ENCODE data around the gene NAP1L4.

The NAP1L4 gene

DNA sequence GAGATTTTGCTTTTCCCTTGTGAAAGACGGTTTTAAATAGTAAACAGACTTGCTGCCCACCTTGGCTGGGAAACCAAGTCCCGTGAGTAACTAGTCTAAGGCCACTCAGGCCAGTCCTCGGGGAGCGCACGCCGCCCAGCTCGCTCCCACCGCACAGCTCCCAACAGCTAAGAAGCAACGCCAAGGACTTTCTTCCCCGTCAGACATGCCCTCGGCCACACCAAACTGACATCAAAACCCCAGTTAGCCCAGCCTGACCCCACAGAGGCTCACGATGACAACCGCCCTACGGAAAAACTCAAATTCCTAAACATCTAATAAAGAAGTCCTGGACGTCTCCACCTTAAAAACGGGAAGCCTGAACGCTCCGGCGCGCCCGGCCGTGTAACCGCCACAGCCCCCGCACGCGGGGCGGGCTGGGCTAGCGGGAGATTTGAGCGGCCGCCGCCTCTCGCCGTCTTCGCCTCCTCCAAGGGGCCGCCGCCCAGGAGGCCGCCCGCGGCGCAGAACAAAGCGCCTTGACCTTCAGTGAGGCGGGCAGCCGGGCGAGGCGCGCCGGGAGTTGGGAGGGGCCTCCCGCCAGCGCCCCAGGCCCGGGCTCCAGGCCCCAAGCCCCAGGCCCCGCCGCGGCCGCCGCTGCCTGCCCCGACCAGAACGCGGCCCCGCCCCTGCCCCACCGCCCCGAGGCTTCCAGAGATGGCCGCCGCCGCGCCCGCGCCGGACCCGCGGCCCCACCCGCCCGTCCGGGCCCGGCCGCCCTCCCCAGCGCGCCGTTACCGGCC, 486 bp downstream of the NAP1L4 start:
- no peak for FAIRE-seq

DNA sequence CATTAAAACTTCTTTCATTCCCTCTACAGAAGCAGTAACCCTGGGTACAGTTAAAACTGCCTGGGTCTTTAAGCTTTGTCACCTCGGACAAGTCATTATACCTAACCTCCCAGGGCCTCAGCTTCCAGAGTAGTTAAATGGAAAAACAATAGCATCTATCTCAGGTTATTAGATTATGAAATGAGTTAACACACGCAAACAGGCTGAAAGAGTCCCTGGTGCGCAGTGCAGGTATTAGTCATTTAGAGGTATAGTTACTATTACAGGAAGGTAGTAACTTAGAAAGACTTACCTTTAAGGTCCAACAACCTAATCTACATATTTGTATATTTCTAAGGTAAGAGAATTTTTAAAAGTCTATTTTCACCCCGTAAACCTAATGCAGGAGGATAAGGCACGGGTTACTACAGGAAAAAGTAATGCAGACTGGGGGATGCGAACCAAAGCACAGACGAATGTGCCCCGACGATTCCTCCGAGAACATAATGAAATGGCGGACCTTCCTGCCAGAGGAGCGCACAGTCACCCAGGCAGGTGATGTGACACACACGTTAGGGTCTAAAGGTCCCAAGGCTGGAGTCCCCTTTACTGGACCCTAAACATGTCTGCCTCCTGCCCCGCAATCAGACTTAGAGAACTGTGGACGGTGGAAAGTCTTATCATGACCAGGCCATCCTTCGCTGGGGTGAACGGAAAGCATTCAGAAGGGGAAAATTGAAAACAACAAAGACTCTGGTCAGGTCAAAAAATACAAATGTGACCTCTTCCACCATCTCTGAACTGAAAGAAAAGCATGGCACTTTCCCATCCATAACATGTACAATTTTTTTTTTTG, 1.3 kb downstream of the NAP1L4 start:
- FAIRE-seq: no peak

DNA sequence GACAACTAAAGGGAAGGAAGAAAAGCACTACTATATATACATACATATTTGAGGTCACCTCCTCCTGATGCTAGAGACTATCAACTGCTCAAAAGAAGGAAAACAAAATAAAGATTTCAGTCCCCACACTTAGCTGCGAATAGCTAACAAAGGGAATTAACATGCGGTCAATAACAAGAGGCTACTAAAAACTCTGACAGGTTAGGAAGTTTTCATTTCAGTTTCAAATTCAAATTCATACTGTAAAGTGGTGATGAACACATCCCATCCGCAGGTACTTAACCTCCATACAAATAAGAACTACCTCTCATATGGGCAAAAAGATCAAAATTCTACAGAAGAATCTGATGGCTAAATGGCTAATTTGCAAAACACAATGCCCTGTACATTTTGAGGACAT, 2.6 kb downstream of the NAP1L4 start:
- no peak for FAIRE-seq

DNA sequence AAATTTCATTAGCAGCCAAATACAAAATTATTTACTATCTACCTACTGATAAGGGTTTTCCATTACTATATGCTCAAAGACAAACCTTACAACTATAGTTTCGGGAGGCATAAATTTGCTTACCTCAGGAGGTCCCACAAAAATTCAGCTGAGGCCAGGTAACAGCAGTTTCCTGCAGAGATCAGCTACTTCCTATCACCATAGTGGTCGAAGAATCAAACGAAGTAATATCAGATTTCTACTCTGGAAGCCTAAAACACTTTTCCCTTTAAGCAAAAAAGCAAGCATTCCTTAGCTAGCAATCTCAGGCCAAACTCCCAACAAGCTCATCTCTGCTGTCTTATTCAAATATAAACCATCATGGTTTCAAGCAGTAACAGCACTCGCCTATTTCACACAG, 3.1 kb downstream of the NAP1L4 start:
- FAIRE-seq: no peak

DNA sequence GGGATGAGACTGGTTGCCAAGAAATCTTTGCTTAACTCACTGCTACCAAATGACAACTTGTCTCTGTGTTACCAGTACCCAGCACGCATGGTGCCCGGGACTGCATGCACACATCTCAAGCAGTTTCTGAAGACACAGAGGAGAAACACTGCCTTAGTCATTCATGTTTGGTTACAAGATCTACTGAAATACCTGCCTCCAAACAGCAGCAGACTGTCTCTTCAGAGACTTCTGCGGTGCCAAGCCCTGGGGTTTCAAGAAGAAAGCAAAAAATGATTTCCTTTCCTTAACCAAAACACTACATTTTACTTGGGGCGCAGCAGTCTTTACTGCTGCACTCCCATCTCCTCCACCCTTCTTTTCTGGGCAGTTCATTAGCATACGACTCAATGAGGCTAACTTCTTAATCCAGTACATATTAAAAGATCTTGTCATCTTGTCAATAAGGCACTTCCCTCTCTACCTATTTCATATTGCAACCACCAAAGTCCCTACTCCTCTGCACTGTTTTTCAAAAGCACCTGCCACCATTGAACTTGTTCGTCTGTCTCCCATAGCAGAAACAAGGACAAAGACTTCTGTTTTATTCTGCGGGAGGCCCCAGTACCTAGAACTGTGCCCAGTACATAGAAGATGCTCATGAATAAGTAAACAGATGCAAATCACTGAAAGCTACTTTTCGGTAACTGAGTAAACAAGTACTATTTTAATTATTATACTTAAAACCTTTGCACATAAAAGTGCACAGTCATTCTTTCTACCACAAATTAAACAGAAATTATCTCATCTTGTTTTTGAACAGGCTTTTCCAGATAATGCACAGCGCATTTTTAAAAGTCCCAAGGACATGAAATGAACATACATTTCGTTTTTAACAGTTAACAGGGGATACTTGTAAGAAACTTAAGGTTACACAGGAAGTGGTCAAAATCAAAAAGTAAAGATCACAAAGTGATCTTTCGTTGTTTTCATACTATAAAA, 4.0 kb downstream of the NAP1L4 start:
- no peak for FAIRE-seq

DNA sequence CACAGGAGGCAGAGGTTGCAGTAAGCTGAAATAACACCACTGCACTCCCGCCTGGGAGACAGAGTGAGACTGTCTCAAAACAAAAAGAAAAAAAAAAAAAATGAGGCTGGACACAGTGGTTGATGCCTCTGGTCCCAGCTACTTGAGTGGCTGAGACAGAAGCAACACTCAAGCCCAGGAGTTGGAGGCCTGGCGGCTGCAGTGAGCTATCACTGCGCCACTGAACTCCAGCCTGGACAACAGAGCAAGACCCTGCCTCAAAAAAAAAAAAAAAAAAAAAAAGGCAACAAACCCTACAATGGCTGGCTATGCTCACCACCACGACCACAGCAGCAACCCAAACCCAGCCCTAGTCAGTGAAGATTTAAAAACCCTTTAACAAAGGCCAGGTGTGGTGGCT, 8.2 kb downstream of the NAP1L4 start:
- FAIRE-seq: no peak

DNA sequence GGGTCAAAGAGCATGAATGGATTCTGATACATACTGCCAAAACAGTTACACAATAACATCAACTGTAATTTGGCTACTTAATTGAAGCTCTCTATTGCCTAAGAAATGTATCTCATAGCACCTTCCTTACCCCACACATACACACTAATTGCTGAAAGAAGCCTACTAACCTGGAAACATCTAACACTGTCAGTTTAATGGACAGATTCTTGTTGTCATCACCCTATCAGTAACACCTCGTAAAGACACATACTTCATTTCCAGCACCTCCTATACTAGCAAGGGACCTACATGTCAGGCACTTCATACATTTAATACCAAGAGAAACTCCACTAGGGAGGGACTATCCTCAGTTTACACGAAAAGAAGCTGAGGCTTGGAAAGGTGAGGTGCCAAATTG, 9.9 kb downstream of the NAP1L4 start:
- FAIRE-seq: no peak

DNA sequence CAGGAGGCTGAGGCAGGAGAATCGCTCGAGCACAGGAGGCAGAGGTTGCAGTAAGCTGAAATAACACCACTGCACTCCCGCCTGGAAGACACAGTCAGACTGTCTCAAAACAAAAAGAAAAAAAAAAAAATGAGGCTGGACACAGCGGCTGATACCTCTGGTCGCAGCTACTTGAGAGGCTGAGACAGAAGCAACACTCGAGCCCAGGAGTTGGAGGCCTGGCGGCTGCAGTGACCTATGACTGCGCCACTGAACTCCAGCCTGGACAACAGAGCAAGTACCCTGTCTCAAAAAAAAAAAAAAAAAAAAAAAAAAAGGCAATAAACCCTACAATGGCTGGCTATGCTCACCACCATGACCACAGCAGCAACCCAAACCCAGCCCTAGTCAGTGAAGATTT, 11.0 kb downstream of the NAP1L4 start:
- FAIRE-seq: no peak

DNA sequence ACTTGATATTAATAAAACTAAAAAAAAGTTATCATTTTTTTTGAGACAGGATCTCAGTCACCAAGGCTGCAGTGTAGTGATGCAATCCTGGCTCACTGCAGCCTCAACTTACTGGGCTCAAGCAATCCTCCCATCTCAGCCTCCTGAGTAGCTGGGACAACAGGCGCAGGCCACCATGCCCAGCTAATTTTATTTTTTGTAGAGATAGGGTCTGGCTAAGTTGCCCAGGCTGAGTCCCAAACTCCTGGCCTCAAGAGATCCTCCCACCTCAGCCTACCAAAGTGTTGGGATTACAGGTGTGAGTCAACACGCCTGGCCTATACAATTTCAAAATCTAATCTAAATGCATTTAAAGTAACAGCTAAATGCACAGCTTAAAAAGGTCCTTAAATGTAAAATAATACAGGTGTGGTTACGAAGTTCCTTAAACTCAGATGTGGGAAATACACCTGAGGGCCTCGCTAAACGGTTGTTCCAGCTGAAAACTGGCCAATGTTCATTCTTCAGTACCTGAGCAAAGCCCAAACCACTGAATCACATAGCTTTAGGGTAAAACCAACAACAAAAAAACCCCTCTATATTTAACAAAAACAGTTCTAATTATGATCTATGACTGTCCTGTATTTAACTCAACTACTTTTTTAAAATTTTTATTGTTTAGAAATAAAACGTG, 11.8 kb downstream of the NAP1L4 start:
- FAIRE-seq: no peak

DNA sequence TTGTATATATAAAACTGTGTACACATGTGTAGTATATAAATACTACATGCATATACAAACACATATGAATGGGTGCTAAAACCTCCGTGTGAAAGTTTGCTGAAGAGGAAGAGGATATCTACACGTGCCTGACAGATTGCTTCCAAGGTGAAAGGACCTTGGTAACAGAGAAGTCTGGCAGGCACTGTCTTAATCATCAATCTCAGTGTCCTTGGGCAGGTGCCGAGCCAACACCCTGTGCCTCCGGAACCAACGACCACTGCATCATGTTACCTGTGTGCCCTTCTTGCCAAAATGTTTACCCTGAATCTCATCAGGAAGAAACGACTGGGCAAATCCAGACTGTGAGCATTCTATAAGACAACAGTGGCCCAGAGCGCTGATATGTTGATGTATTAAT, 15.0 kb downstream of the NAP1L4 start:
- no peak for FAIRE-seq

DNA sequence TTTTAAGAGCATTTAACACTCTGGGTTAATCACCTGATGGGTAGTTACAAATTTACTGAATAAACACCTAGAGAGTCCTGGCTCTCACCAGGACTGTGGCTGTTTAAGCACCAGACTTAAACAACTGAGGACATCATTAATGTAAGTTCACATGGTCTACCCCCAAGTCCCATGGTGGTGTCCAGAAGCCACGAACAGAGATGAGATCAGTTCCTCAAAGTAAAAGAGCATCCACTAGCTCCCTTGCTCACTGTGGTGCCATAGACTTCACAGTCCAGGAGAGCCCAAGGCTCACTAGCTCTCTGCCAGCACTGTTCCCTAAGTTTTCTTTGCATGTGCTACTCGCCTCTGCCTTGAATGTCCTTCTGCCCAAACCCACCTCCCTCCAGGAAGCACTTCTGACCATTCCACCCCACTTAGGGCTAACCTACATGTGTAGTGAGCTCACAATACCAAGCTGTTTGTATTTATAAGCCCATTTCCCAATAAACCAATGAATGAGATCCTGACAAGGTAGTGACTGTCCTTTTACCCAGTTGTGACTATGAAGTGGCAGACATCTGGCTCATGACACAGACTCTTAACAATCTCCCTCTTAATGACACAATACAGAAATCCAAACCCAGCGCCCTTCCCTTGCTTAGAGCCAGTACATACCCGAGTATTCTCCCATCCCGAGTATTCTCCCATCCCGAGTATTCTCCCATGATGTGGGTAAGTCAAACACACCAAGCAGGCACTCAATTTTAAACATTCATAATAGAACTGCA, 15.7 kb downstream of the NAP1L4 start:
- no peak for FAIRE-seq

DNA sequence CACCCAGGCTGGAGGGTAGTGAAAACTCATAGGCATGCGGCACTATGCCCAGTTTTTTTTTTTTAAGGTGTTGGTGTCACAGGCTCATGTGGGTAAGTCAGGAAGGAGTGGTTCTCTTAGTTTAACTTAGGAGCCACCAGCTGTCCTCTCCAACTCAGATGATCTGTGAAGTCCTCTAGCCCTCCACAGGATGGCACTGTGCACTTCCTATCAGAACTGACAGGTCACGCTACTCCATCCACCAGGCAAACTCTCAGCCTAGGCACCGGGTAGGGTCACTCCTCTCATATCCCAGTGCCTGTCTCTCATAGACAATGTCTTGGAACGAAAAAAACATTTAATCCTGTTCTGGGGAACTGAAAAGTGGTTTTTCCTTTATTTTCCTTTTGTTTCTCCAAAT, 16.5 kb downstream of the NAP1L4 start:
- no peak for FAIRE-seq

DNA sequence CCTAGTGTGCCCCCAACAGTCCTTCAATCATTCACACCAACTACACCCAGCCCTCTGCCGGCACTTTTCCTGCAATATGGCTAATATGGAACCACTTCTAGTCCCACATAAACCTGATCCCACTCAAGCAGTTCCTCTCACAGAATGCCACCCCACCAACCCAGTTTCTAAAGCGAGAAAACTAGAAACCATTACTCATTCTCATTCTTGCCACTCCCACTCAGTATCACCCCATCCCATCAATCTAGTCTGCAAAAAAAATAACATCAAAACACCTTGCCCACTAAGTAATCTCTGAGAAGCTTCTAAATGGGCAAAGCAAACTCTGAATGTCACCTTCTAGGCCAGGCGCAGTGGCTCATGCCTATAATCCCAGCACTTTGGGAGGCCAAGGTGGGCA, 17.9 kb downstream of the NAP1L4 start:
- FAIRE-seq: no peak

DNA sequence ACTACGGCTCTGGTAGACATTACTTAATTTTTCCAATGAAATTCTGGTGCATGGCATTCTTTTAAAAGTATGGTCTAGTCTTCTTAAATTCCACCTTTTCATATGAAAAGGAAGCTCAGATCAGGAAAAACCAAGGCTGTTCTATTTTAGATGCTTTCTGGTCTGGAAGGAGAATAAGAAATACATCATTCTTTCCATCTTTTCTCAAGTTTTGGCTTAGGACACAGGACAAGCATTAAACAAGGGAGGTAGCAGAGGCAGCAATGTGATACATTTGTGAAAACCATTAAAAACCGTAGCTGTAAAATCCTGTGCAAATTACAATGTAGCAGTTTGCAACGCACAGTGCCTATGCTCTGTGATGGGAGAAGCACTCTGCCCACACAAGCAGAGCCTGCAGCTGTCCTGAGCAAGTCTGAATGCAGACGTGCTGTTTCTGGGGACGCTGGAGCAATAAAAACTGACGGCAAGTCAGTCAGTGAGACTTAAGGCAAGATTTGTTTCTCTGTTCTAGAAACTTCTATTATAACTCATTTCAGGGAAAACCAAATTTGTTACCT, 23.7 kb downstream of the NAP1L4 start:
- no peak for FAIRE-seq

DNA sequence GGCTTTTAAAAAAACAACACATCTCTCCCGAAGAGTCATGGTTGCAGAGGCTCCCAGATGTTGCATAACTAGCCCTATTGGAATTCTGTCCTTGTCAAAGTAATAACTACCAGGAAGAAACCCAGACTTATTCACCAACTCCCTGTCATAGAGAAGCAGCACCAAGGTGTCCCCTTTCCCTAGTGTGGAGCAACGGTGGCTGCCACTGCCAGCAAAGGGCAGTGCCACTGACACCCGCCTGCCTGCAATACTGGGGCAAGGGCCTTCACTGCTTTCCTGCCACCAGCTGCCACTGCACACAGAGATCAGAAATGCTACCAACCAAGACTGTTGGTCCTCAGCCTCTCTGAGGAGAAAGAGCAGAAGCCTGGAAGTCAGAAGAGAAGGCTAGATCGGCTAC, 27.3 kb downstream of the NAP1L4 start:
- FAIRE-seq: no peak

DNA sequence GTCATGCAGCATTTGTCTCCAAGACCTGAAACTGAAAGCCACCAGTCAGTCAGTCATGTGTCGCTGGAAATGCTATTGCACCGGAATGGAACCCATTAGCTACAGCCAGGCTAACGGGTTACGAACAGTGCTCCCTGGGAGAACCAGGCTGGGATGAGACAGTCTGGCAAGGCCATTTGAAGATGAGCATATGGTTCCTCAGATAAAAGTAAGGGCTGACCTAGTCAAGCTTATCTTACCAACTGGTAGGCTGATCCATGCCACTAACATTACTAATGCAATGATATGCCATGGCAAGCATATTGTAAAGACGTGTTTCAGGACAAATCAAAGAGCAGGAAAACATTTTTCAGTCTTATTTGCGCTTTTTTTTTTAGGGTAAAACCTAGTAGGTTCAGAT, 28.4 kb downstream of the NAP1L4 start:
- FAIRE-seq: no peak

DNA sequence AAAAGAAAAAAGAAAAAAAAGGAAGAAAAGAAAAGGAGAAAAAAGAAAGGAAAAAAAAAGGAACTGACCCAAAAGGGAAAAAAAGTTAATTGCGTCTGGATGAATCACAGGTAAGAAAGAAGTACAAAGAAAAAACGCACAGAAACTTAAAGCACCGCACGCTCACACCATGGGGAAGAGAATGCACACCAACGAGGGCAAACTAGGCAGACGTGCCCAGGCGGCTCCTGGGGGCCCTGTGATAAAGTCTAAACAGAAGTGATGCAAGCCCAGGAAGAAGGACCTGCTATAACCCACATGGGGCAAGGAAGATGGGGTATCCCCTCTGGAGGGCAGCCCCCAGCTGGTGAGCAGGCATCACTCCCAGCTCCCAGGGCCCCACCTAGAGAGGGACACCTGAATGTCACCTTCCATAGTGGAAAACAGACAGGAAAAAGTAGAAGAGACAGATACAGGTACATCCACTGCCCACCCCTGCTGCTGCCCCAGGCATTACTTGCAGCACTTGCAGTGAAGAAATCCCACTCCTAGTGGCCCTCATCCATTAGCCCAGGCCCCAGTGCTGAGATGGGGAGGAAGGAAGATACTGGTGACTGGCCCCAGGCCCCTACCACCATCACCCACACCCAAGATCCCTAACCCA, 28.9 kb downstream of the NAP1L4 start:
- no peak for FAIRE-seq

DNA sequence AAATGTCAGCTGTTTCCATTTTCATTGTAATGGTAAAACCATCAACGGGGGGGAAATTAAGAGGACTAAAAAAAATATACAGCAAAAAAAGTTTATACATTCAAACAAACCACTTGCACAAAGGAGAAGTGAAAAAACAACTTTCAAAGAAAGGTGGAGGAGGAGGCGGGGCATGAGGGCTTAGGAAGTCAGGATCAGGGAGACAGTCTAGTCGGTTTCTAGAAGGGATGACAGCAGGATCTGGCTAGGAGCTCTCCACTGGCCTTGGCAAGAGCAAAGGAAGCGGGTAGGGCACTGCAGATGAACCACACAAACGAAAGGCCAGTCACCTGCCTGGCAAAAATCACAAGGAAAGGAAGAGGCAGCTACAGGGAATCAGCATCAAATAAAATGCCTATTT, 31.0 kb downstream of the NAP1L4 start:
- no peak for FAIRE-seq

DNA sequence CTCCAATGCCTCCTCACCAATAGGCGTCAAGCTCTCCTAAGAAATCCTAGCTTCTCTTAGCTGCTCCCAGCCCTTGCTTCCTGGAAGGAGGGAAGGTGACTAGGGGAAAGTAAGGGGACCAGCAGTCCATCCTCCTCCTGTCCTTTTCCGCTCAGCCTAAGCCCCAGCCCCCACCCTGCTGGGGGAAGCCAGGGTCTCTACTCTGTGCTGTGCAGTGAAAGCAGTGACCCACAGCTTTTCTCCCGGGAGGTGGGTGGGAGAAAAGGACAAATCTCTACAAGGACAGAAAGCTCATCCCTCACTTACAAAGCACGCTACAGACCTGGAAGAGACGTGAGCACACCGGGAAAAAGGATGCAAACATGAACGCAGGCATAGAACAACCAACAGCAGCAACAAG, 32.0 kb downstream of the NAP1L4 start:
- no peak for FAIRE-seq

DNA sequence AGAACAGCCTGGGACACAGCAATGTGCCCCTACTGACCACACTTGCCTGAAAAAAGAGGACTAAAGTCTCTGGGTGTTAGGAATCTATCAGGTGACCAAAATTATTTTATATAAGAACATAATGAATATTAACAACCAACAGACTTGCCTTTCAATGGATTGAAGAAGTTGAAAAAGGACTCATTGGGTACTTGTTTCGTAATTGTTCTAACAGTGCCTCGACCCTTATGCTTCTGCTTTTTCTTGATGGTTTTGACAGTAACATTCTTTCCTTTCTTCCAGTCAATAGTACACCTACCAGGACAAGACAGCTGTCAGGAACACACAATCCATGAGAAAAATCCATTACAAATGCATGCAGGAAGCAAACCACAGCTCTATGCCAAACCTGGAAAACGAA, 33.9 kb downstream of the NAP1L4 start:
- FAIRE-seq: no peak

DNA sequence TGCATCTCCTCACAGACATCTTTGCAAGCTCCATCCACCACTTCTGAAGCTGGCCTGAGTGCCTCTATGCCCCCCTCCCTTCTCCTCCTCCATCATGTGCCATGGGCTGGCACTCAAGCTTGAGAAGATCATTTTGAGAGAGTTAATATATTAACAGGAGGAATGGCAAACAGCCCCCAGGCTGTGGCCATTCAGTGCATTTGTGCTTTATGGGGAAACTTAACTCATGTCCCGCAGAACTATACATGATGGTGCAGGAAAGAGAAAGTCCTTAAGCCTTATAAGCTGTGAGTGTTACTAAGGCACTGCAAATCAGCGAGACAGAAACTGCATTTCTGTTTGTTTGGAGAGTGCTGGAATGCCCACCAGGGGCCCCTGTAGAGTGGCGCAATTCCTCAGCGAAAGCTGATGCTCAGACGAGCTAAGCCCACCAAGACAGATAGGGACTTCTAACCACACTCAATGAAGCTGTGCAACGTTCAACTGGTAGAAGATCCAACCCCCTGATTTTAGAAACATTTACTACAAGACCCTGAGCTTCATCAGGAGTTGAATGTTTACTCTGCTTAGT, 36.1 kb downstream of the NAP1L4 start:
- FAIRE-seq: no peak
